Uterus (tissue), 2 donors: ENCODE measurements around the gene ZNF177.

ENCODE experiments used
- POLR2A ChIP-seq, 2 donors: fragments of 450-650 bp; IDR thresholded peaks; one replicate each; pipeline ENCODE4 v1.6.1; 2016; ENCODE audit warnings: antibody characterized with exemption in 2 of 2, mild to moderate bottlenecking in 1 of 2, moderate library complexity in 1 of 2
- TF ChIP-seq, protein P1 (sequence below), 4 experiments: fragments of 200-600 bp in 2 of 4; fragments of 450-650 bp in 2 of 4; sonication (generic) in 2 of 4; IDR thresholded peaks; one replicate each; pipeline ENCODE4 v1.5.1; 2016 to 2019; ENCODE audit warnings: antibody characterized with exemption in 4 of 4, mild to moderate bottlenecking in 2 of 4, moderate library complexity in 1 of 4

DNA sequence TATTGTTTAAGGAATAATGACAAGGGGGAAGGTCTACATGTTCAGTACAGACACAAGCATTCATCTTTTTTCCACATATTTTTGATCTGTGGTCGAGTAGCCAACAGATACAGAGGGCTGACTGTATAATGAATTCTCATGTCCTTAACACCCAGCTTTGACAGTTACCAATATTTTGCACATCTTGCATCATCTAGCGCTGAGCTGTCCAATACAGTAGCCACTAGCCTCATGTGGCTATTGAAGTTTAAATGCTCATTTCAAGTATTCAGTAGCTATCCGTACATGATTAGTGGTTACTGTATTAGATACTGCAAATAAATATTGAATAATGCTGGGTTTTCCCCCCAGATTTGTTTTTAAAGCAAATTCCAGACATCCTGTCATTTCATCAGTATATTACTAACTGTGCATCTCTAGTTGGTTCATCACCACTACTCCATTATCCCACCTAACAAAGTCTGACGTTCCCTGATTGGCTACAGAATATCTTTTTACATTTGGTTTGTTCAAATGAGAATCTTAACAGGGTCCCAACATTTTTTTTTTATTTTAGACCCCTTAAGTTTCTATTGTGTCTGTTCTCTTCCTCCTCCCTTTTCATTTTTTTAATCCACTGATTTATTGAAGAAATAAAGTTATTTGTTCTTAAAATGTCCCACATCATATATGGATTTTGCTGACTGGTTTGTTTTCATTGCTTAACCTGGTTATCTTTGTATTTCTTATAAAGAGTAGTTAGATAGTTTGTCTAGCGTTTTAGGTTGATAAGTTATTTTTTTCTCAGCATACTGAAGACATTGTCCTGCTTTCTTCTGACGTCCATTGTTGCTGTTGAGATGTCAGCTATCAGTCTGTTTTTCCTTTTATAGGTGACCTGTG is 8.2 kb downstream of the ZNF177 start:
- TF ChIP-seq, protein P1, sequence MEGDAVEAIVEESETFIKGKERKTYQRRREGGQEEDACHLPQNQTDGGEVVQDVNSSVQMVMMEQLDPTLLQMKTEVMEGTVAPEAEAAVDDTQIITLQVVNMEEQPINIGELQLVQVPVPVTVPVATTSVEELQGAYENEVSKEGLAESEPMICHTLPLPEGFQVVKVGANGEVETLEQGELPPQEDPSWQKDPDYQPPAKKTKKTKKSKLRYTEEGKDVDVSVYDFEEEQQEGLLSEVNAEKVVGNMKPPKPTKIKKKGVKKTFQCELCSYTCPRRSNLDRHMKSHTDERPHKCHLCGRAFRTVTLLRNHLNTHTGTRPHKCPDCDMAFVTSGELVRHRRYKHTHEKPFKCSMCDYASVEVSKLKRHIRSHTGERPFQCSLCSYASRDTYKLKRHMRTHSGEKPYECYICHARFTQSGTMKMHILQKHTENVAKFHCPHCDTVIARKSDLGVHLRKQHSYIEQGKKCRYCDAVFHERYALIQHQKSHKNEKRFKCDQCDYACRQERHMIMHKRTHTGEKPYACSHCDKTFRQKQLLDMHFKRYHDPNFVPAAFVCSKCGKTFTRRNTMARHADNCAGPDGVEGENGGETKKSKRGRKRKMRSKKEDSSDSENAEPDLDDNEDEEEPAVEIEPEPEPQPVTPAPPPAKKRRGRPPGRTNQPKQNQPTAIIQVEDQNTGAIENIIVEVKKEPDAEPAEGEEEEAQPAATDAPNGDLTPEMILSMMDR (IDR thresholded peaks at IDR 0.05), result no peak
- no peak for TF ChIP-seq POLR2A (IDR thresholded peaks at IDR 0.05)
